Stimulated activated CD8-positive, alpha-beta memory T cell treated with anti-CD3 and anti-CD28 coated beads, Interleukin-15, amount 100 ng/mL, for 4 hours (primary cell): Measurements from ENCODE around the gene CRAMP1.
"Not testable (repeated sequence)": the region's sequence is repeated elsewhere in the genome, so short reads cannot be mapped to it uniquely, and the experiment has no call there.

ENCODE experiments used
- DNase-seq, 2 donors: peaks; one replicate each; pipeline ENCODE4 v3.0.0-alpha.2; 2020; ENCODE audit warnings: low read depth in 2 of 2

CRAMP1 gene

DNA sequence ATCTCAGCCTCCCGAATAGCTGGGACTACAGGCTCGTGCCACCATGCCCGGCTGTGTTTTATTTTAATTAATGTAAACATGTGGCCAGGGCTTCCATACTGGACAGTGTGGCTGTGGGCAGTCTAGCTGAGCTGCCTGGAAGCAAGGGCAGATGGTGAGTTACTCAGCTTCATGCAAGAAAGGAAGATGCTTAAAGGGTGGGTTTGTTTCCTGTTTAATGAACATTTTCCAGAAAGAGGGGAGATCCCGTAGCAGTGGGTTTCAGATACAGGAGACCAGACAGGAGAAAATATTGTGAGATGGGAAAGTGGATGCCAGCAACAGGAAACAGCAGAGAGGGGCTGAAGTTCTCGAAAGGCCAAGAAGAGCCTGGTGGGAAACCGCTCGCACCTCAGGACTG, 101.2 kb downstream of the CRAMP1 start:
- no peak for DNase-seq

DNA sequence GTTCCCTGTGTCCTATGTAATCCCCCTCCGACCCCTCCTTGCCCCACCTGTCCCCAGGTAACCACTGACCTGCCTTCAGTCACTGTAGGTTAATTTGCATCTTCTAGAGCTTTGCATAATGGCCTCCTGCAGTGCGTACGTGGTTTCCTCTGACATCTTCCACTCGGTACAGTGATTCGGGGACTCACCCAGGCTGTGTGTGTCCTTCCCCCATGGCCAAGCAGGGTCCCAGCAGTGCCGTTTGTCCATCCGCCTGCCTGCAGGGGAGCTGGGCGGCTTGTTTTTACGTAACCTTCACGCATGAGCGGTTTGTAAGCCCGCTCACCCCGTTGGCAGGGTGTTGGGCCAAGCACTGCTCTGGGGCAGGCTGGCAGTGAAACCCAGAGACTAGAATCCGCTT, 101.8 kb downstream of the CRAMP1 start:
- DNase-seq: no peak

DNA sequence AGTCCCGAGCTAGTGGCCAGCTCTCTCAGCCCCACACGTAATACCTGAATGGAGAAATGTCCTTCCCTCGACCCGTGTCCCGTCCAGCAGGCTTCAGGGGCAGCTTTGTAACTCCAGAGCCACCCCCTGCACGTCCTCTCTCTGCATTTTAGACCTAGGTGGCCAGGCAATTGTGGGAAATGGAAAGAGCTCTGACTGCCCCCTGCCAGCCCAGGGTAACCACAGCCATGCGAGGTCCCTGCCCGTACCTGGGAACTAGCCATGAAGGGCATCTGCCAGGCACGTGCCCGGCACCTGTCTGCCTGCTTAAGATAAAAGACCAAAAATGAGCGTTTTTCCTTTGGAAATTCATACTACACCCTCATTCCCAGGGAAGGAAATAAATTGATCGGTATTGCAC, 103.1 kb downstream of the CRAMP1 start:
- no peak for DNase-seq

DNA sequence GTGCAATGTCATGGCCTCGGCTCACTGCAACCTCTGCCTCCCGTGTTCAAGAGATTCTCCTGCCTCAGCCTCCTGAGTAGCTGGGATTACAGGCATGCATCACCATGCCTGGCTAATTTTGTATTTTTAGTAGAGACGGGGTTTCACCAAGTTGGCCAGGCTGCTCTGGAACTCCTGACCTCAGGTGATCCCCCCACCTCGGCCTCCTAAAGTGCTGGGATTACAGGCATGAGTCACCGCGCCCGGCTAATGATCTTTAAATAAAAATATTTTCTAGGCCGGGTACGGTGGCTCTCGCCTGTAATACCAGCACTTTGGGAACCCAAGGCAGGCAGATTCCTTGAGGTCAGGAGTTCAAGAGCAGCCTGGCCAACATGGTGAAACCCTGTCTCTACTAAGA, 106.1 kb downstream of the CRAMP1 start:
- not testable (repeated sequence) for DNase-seq

DNA sequence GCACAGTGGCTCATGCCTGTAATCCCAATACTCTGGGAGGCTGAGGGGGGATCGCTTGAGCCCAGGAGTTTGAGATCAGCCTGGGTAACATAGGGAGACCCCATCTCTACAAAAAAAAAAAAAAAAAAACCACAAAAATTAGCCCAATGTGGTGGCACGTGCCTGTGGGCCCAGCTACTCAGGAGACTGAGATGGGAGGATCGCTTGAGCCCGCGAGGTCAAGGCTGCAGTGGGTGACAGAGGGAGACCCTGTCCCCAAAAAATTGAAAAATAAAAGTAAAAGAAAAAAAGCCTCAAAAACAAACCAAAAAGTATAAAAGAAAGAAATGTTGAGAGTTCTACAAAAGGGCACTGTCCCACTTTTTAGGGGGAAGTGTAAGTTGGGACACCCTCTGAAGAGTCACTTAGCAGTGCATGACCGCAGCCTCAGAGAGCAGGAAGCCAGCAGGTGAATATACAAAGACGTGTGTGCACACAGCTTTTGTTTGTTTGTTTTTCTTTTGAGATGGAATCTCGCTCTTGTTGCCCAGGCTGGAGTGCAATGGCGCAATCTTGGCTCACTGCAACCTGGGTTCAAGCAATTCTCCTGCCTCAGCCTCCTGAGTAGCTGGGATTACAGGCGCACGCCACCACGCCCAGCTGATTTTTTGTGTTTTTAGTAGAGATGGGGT, 107.5 kb downstream of the CRAMP1 start:
- not testable (repeated sequence) for DNase-seq

DNA sequence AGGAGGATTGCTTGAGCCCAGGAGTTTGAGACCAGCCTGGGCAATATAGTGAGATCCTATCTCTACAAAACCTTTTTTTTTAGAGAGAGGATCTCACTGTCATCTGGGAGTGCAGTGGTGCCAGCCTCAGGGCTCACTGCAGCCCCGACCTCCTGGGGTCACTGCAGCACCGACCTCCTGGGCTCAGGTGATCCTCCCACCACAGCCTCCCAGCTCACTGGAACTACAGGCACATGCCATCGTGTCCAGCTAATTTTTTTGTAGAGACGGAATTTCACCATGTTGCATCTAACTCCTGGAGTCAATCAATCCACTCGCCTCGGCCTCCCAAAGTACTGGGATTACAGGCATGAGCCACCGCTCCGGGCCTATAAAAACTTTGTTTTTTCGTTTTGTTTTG, 109.2 kb downstream of the CRAMP1 start:
- no peak for DNase-seq

DNA sequence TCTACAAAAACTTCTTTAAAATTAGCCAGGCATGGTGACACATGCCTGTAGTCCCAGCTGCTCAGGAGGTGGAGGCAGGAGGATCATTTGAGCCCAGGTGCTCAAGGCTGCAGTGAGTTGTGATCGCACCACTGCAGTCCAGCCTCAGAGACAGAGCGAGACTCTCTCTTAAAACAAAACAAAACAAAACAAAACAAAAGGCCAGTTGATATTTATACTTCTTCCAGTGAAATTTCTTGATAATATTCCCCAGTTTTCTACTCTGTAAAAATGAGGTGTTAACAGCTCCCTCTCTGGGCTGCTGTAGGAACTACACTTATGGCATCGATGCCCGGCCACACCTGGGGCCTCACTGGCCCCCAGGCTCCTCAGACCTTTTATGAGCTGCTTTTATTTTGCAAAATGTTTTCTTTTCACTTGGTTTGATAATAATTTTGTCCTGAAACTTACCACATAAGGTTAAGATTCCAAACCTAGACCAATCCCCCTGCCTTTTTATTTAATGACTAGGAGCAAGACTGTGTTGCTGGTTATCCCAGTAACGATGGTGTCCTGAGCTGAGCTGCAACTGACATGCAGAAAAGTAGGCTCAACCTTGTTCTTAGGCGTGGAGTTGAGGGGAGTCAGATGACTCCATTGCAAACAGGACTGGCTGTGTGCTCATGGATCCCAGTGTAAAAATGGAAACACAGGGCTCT, 111.4 kb downstream of the CRAMP1 start:
- DNase-seq: no peak

DNA sequence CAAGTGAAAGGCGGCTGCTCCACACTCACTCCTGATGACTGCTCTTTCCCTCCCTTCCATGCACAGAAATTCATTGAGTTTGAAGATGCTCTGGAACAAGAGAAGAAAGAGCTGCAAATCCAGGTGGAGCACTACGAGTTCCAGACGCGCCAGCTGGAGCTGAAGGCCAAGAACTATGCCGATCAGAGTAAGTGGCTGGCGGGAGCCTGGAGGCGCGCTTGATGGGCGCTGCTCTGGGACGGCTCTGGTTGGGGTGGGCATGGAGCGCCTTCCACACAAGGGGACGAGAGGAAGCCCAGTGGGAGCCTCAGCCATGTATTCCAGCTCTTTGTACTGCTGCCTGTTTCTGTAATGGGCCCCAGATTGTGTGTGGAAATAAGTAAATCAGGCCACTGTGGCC, 112.3 kb downstream of the CRAMP1 start:
- no peak for DNase-seq

DNA sequence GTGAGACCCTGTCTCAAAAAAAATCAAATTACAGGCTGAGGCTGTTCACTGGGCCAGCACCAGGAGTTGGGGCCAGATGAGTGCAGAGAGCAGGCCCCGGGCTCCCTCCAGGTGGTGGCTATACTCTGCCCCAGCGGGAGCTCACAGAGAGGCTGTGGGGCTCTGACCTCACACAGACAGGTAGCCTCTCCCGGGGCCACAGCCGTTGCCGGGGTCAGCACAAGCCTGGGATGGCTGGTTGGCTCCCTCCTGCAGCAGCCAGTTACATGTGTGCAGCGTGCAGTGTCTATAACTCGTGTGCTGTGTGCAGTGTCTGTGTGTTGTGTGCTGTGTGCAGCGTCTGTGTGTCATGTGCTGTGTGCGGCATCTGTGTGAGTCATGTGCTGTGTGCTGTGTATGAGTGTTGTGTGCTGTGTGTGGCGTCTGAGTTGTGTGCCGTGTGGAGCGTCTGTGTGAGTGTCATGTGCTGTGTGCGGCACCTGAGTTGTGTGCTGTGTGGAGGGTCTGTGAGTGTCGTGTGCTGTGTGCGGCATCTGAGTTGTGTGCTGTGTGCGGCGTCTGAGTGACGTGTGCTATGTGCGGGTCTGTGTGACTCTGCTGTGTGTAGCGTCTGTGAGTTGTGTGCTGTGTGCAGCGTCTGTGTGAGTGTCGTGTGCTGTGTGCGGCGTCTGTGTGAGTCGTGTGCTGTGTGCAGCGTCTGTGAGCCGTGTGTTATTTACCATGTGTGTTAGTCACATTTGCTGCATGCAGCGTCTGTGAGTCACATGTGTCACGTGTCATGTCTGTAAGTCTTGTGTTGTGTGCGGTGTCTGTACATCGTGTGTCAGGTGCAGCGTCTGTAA, 114.7 kb downstream of the CRAMP1 start:
- DNase-seq: no peak
